Measurements from ENCODE around the gene RAB31. TPM values are rescaled to one million over a fixed set of nuclear protein-coding genes. Genes with fewer than 3 reads are reported as not detected.

The RAB31 gene
- total RNA-seq, 6 donors from 2014 or later = 40.3 to 128 (median 95.8) TPM

DNA sequence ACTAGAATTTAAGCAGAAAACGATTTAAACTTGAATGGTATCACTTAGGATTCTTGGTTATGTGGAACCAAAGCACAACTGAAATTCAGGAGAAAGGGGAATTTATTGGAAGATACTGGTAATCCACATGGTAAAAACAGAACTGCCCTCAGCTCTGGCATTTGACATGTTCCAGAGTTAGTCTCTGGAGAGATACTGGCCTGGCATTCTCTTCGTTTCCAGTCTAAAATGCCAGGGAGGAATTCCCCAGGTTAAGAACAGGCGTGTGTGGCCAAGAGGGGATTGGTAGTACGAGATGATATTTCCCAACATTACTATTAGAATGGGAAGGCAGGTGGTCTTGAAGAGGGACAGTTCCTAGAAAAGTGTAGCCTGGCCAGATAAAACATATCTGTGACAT, 109.2 kb downstream of the RAB31 start:
- Histone ChIP-seq H3K4me1 (peaks cover 0 to 4% (median 0%) of the 10 kb centered on the region in 4 donors), H3K36me3 (peaks cover 0 to 12% (median 0%) of the 10 kb centered on the region in 4 donors), H3K27ac (no peak overlapping the region), H3K9me3 (no peaks in the 10 kb centered on the region), H3K27me3 (no peaks in the 10 kb centered on the region), H3K4me3 (no peak overlapping the region)
- DNase-seq (no peak), ATAC-seq (ENCODE audit: low FRiP score in 2 of 2) (no peak)
- 88 to 95% methylated on average over 4 of the region's 4 CpGs for WGBS, 2 donors
- TF ChIP-seq POLR2A (IDR thresholded peaks at IDR 0.05) (no peak), EP300 (IDR thresholded peaks at IDR 0.05) (no peak), POLR2AphosphoS5 (IDR thresholded peaks at IDR 0.05) (no peak)
- TF ChIP-seq, protein P1, sequence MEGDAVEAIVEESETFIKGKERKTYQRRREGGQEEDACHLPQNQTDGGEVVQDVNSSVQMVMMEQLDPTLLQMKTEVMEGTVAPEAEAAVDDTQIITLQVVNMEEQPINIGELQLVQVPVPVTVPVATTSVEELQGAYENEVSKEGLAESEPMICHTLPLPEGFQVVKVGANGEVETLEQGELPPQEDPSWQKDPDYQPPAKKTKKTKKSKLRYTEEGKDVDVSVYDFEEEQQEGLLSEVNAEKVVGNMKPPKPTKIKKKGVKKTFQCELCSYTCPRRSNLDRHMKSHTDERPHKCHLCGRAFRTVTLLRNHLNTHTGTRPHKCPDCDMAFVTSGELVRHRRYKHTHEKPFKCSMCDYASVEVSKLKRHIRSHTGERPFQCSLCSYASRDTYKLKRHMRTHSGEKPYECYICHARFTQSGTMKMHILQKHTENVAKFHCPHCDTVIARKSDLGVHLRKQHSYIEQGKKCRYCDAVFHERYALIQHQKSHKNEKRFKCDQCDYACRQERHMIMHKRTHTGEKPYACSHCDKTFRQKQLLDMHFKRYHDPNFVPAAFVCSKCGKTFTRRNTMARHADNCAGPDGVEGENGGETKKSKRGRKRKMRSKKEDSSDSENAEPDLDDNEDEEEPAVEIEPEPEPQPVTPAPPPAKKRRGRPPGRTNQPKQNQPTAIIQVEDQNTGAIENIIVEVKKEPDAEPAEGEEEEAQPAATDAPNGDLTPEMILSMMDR (IDR thresholded peaks at IDR 0.05) = no peak

DNA sequence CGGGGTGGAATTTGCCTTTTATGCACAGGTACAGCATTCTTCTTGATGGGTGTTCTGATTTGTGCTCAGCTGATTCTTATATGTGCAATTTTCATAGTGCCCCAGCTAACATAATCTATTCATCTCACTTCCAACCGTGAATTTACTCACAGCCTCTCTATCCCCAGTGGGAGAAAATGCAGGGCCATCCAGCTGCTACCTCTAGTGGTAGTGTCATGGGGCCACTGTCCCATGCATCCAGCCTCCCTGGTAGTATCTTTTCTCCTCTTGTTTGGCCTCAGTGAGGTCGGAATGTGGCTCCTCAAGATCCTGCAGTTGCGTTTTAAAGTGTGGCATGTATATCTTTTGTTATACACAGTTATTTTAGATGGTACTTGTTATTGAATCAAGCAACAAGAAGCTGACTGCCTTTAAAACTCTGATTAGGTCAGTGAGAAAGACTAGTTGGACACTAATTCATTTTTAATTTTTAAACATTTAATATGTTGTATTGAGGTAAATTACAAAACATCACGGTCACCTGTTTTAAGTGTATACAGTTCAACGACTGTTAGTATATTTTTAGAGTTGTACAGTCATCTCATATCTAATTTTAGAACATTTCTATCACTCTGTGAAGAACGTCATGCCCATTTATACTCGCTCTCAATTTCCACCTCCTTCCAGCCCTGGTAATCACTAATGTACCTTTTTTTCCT, 109.8 kb downstream of the RAB31 start:
- TF ChIP-seq, protein P1 (IDR thresholded peaks at IDR 0.05) = no peak
- TF ChIP-seq POLR2AphosphoS5 (IDR thresholded peaks at IDR 0.05) (no peak), EP300 (IDR thresholded peaks at IDR 0.05) (no peak), POLR2A (IDR thresholded peaks at IDR 0.05) (no peak)
- 89% methylated on average over 8 of the region's 8 CpGs for whole genome bisulfite sequencing, 2 donors
- no peaks in the 10 kb centered on the region for H3K27me3 ChIP-seq
- H3K4me1 ChIP-seq = peaks cover 0 to 4% (median 0%) of the 10 kb centered on the region in 4 donors
- DNase-seq (no peak), ATAC-seq (ENCODE audit: low FRiP score in 2 of 2) (no peak)
- H3K9me3 ChIP-seq = no peaks in the 10 kb centered on the region
- H3K36me3 ChIP-seq = peaks cover 0 to 12% (median 0%) of the 10 kb centered on the region in 4 donors
- H3K4me3 ChIP-seq = no peak overlapping the region
- no peak overlapping the region for H3K27ac ChIP-seq

- Histone ChIP-seq H3K27ac (no peak overlapping the region), H3K4me1 (peaks cover 0 to 4% (median 0%) of the 10 kb centered on the region in 4 donors), H3K27me3 (no peaks in the 10 kb centered on the region), H3K36me3 (peaks cover 0 to 12% (median 0%) of the 10 kb centered on the region in 4 donors), H3K4me3 (no peak overlapping the region), H3K9me3 (no peaks in the 10 kb centered on the region)
- no peak for ATAC-seq (ENCODE audit: low FRiP score in 2 of 2)
- TF ChIP-seq, protein P1 (IDR thresholded peaks at IDR 0.05) = no peak
- TF ChIP-seq POLR2AphosphoS5 (IDR thresholded peaks at IDR 0.05) (no peak), POLR2A (IDR thresholded peaks at IDR 0.05) (no peak), EP300 (IDR thresholded peaks at IDR 0.05) (no peak)
- 89 to 92% methylated on average over 2 of the region's 2 CpGs for WGBS, 2 donors
- DNase-seq = no peak
These were observed 110.3 kb downstream of the RAB31 start for GRCh38 chr18:9818423-9818734.

DNA sequence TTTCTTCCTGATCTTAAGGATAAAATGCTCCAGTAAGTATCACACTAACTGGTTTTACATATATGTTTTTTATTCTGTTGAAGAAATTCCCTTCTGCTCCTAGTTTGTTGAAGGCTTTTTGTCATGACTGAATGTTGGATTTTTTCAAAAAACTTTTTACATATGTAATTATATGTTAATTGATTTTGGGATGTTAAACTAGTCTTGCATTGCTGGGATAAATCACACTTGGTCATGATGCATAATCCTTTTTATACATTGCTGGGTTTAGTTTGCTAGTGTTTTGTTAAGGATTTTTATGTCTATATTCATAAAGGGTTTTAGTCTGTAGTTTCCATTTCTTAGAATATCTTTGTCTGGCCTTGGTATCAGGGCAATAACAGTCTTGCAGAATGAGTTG, 112.0 kb downstream of the RAB31 start:
- DNase-seq (no peak), ATAC-seq (ENCODE audit: low FRiP score in 2 of 2) (no peak)
- H3K27ac ChIP-seq = no peak overlapping the region
- H3K27me3 ChIP-seq = no peaks in the 10 kb centered on the region
- H3K4me1 ChIP-seq = peaks cover 9 to 16% (median 15%) of the 10 kb centered on the region in 4 donors
- peaks cover 0 to 10% (median 0%) of the 10 kb centered on the region in 4 donors for H3K36me3 ChIP-seq
- no peaks in the 10 kb centered on the region for H3K9me3 ChIP-seq
- TF ChIP-seq POLR2A (IDR thresholded peaks at IDR 0.05) (no peak), POLR2AphosphoS5 (IDR thresholded peaks at IDR 0.05) (no peak), EP300 (IDR thresholded peaks at IDR 0.05) (no peak)
- TF ChIP-seq, protein P1 (IDR thresholded peaks at IDR 0.05) = no peak
- no peak overlapping the region for H3K4me3 ChIP-seq

- Histone ChIP-seq H3K27ac (no peak overlapping the region), H3K4me3 (no peak overlapping the region), H3K27me3 (no peaks in the 10 kb centered on the region), H3K4me1 (peaks cover 15 to 22% (median 20%) of the 10 kb centered on the region in 4 donors), H3K9me3 (no peaks in the 10 kb centered on the region), H3K36me3 (peaks cover 0 to 10% (median 0%) of the 10 kb centered on the region in 4 donors)
- ATAC-seq (ENCODE audit: low FRiP score in 2 of 2) = no peak
- WGBS, 2 donors = 68% methylated on average over 4 of the region's 4 CpGs
- DNase-seq = no peak
- TF ChIP-seq POLR2AphosphoS5 (IDR thresholded peaks at IDR 0.05) (no peak), POLR2A (IDR thresholded peaks at IDR 0.05) (no peak), EP300 (IDR thresholded peaks at IDR 0.05) (no peak)
- TF ChIP-seq, protein P1 (IDR thresholded peaks at IDR 0.05) = no peak
These were observed 112.6 kb downstream of the RAB31 start for GRCh38 chr18:9820719-9821118.

Measured in upper lobe of left lung (tissue), 6 donors.